ENCODE data around the gene ACOX3. TPM values are rescaled to one million over a fixed set of nuclear protein-coding genes. Genes with fewer than 3 reads are reported as not detected.
A peak's percentile ranks its signal among the peaks of the same experiment; 100 is the strongest.
"Not testable (repeated sequence)": the region's sequence is repeated elsewhere in the genome, so short reads cannot be mapped to it uniquely, and the experiment has no call there.

Gene ACOX3
- total RNA-seq, 1 donor from 2014 or later = 41.5 TPM

- DNase-seq (ENCODE audit: low read depth) = no peak
Measured at GRCh38 chr4:8433136-8433535, 7.4 kb downstream of the ACOX3 start.

- no peak for DNase-seq (ENCODE audit: low read depth)
Measured at GRCh38 chr4:8431553-8431952, 9.0 kb downstream of the ACOX3 start.

GRCh38 chr4:8428288-8429097, 12.0 kb downstream of the ACOX3 start:
- DNase-seq (ENCODE audit: low read depth) = peak; percentile 51

GRCh38 chr4:8427761-8428287, 12.7 kb downstream of the ACOX3 start:
- peak; percentile 42 for DNase-seq (ENCODE audit: low read depth)

GRCh38 chr4:8427262-8427661, 13.3 kb downstream of the ACOX3 start:
- DNase-seq (ENCODE audit: low read depth) = no peak

- DNase-seq (ENCODE audit: low read depth) = no peak
Measured at GRCh38 chr4:8422786-8423185, 17.7 kb downstream of the ACOX3 start.

- no peak for DNase-seq (ENCODE audit: low read depth)
Measured at GRCh38 chr4:8422327-8422726, 18.2 kb downstream of the ACOX3 start.

- DNase-seq (ENCODE audit: low read depth) = not testable (repeated sequence)
Measured at GRCh38 chr4:8420151-8420550, 20.4 kb downstream of the ACOX3 start.

- peak; percentile 52 for DNase-seq (ENCODE audit: low read depth)
Measured at GRCh38 chr4:8419222-8420041, 21.1 kb downstream of the ACOX3 start.

GRCh38 chr4:8417071-8417614, 23.4 kb downstream of the ACOX3 start:
- no peak for DNase-seq (ENCODE audit: low read depth)

- DNase-seq (ENCODE audit: low read depth) = no peak
Measured at GRCh38 chr4:8414377-8414776, 26.1 kb downstream of the ACOX3 start.

- no peak for DNase-seq (ENCODE audit: low read depth)
Measured at GRCh38 chr4:8412288-8412687, 28.2 kb downstream of the ACOX3 start.

- no peak for DNase-seq (ENCODE audit: low read depth)
Measured at GRCh38 chr4:8411351-8412180, 29.0 kb downstream of the ACOX3 start.

GRCh38 chr4:8410641-8411271, 29.8 kb downstream of the ACOX3 start:
- DNase-seq (ENCODE audit: low read depth) = peak; percentile 60

- DNase-seq (ENCODE audit: low read depth) = no peak
Measured at GRCh38 chr4:8410066-8410625, 30.4 kb downstream of the ACOX3 start.

GRCh38 chr4:8409264-8410065, 31.1 kb downstream of the ACOX3 start:
- DNase-seq (ENCODE audit: low read depth) = no peak

GRCh38 chr4:8407756-8408155, 32.8 kb downstream of the ACOX3 start:
- DNase-seq (ENCODE audit: low read depth) = no peak

GRCh38 chr4:8407316-8407715, 33.2 kb downstream of the ACOX3 start:
- DNase-seq (ENCODE audit: low read depth) = no peak

GRCh38 chr4:8406887-8407286, 33.6 kb downstream of the ACOX3 start:
- not testable (repeated sequence) for DNase-seq (ENCODE audit: low read depth)

- DNase-seq (ENCODE audit: low read depth) = no peak
Measured at GRCh38 chr4:8405516-8405875, 35.0 kb downstream of the ACOX3 start.

Measured in renal cortical epithelial cell (primary cell).